T-helper 1 cell treated with Interleukin-12 subunit alpha and Interleukin-12 subunit beta and Interleukin-4 antibody, amounts not matched to agents 30 ng/mL and 1 ng/mL, for 36 hours (primary cell): ENCODE results near the gene ADA. TPM values are rescaled to one million over a fixed set of nuclear protein-coding genes. Genes with fewer than 3 reads are reported as not detected.

Experiments
- intact Hi-C: fragments of 100-400 bp; cut with micrococcal nuclease; formaldehyde crosslinking; loops from one replicate; pipeline ENCODE4 v1.15.1; 2024
- total RNA-seq: library from RNA; stranded (reverse); gene quantifications from 2 replicates; pipeline ENCODE4 v1.2.3, GENCODE V29; 2022

The ADA gene
- total RNA-seq, 1 donor from 2014 or later: 105 TPM

- intact Hi-C loops: loop anchor here (10.0 kb wide), 1 partner anchor 891 kb away; no protein-coding TSS in a partner anchor
Measured at GRCh38 chr20:44646023-44646640, 5.4 kb downstream of the ADA start.

- intact Hi-C loops: loop anchor here (1.0 to 10.0 kb wide), 5 partner anchors 8 to 890 kb away; partner anchors contain the start of genes OSER1 and SERINC3
Measured at GRCh38 chr20:44644667-44645131, 6.8 kb downstream of the ADA start.

DNA sequence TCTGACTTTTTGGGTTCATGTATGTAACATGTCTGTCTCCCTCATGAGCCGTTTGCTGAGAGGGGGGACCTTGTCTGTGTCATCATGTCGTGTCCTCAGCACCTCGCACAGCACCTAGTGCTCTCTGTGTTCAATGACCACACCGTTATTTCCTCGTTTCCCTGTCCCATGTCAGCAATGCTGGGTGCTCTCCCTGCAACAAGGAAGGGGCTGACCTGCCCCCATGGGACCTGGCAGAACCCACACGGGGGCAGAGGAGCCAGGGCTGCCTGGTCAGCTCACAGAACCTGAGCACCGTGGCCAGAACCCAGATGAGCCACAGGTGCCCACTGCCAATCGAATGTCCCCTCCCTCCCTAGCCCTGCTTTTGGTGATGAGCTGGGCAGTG, 7.3 kb downstream of the ADA start:
- intact Hi-C loops: loop anchor here (1.0 to 10.0 kb wide), 5 partner anchors 8 to 889 kb away; partner anchors contain the start of genes OSER1 and SERINC3

DNA sequence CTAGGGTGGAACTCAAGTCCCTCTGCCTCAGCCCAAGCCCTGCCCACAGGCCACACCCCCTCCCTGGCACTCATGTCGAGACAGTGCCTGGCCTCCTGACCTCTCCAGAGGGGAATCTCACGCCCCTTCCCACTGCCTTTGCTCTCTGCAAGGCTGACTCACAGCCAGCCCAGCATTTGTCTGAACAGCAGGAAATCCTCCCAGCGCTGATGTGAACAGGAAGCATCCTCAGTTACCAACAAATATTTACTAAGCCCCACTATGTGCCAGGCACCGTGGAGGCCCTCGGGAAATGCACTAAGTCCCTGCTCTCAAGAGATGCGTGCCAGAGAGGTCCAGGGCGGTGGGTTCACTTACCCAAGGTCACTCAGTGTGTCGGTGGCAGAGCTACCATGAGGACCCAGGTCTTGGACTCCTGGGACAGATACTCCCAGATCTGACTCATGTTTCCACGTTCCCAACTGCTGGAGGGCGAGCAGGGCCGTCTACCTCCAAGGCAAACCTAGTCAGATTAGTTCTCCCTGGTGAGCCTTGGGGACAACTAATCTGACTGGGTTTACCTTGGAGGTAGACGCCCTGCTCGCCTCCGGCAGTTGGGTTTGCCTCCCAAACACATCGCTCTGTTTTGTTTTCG, 7.8 kb downstream of the ADA start:
- intact Hi-C loops: loop anchor here (1.0 to 10.0 kb wide), 6 partner anchors 9 to 889 kb away; partner anchors contain the start of genes OSER1 and SERINC3

DNA sequence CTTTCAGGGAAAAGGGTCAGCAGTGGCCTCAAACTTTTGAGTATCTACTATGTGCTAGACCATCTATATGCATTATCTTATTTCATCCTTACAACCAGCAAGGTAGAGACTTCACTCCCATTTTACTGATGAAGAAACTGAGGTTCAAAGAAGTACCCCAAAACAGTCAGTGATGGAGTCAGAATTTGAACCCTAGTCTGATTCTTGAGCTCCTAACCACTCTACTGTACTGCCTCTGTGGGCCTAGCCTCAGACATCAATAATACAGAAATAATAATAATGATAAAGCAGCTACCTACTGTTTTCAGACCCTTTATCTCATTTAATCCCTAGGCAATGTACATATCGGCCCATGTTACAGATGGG, 8.4 kb downstream of the ADA start:
- intact Hi-C loops: loop anchor here (1.0 to 10.0 kb wide), 3 partner anchors 33 to 888 kb away; no protein-coding TSS in a partner anchor

DNA sequence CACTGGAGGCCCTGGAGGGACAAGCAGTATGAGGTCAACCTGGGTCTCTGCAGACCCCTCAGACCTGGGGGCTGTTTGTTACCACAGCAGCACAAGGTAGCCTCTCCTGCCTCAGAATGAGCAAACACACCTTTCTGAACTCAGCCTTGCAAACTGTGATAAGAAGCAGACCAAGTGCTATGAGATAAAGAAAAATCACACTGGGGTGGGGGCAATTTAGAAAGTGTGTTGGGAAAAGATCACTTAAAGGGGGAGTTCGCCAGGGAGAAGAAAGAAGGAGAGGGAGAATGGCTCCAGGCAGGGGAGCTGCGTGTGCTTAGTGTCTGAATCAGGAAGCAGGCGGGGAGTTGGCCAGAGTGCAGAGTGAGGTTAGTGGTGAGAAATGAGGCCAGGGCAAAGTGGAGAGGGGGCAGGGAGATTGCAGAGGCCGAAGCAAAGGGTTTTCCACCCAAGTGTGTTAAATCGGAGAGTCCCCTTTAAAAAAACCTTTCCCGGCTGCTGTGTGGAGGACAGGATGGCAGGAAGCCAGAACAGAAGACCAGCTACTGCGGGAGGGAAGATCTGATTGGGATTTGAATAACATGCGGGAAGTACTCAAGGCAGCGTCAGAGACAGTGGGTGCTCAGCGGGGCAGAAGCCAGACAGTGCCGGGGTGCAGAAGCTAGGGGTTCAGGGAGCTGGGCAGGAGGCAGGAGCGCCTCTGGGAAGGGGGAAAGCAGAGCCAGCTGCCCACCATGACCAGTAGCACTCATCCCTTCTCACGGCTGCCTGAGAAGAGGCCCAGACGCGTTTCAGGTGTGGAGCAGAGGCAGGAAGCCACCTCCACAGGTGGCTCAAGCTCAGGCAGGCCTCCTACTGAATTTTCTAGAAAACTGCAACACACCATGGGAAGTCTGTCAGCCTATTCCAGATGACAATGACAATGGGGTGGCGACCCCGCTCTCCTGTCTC, 9.0 kb downstream of the ADA start:
- intact Hi-C loops: loop anchor here (1.0 to 10.0 kb wide), 3 partner anchors 32 to 888 kb away; no protein-coding TSS in a partner anchor

- intact Hi-C loops: loop anchor here (5.0 to 10.0 kb wide), 2 partner anchors 336 to 887 kb away; no protein-coding TSS in a partner anchor
Measured at GRCh38 chr20:44641325-44641724, 10.2 kb downstream of the ADA start.

- intact Hi-C loops: loop anchor here (5.0 to 10.0 kb wide), 2 partner anchors 337 to 886 kb away; no protein-coding TSS in a partner anchor
Measured at GRCh38 chr20:44640522-44640921, 11.0 kb downstream of the ADA start.

DNA sequence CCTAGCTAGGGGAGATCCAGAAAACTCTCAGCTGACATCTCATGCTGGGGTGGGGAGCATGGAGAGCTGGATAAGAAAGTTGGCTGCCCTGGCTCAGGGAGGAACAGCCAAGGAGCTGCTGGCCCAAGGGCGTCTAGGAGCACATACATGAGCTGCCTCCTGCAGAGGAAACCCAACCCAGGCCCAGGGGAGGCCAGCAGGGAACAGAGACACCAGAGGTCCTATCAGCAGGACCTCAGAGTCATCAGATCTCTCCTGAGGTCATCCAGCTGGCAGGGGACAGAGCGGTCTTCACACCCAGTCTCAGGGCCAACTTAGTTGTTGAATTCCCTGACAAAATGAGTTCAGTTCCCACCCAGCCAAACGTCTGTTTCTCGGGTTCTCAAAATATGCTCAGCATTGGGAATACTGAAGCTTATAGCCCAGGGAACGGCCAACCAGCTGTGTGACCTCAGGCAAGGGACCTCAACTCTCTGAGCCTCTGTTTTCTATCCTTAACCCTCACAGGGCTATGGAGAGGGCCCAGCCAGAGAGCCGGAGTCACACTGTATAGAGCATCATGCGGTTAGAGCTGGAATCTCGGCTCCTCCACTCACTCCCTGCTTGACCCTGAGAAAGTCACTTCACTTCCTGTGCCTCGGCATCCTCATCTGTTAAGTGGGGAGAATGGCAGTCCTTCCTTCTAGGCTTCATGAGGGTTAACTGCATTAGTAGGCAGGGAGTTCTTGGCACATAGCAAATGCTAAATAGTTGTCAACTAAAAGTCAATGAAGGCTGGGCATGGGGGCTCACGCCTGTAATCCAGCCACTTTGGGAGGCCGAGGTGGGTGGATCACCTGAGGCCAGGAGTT, 13.8 kb downstream of the ADA start:
- intact Hi-C loops: no loop called here

GRCh38 chr20:44637042-44637441, 14.5 kb downstream of the ADA start:
- intact Hi-C loops: no loop called here

DNA sequence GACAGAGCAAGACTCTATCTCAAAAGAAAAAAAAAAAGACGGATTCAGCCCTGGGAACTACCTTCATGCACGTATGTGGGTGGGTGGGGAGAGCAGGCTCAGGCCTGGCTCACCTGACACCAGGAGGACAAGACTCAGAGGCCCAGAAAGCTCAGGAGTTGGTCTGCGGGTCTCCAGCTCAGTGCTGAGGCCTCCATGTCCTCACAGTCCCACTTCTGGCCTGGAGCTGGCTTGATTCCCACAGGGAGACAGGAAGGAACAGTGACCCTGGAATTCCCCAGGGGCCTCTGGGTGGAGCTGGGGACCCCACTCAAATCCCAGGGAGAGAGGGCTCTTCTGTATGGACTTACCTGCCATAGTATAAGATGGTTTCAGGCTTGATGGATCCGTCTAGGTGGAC, 15.6 kb downstream of the ADA start:
- intact Hi-C loops: no loop called here

DNA sequence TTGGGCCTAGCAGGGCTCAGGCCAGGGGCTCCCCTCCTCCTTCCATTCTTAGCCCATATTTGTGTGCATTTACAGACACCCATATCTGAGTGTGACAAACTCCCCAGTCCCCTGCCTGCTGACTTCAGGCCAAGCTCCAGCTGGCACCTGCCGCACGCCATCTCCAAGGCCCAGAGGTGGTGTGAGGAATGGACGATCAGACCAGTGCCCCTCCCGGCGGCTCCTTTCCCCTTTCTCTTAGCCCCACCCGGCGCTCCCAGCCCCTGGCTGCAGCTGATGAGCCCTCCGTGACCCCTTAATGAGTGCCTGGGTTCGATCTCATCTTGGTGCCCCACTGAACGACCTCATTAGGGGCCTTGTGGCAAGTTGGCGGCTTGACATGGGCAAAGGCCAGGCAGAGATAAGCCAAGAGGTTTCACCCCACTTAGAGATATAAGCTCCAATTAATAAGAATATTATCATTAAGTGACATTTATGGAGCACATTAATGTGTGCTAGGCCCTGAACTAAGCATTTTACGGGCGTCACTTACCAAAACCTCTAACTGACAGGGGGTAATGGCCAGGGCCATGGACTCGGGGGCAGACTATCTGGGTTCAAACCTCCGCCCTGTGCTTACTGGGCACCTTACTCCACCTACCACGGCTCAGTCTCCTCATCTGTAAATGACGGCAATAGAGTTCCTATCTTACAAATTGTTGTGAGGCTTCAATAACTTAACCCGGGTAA, 17.5 kb downstream of the ADA start:
- intact Hi-C loops: no loop called here

DNA sequence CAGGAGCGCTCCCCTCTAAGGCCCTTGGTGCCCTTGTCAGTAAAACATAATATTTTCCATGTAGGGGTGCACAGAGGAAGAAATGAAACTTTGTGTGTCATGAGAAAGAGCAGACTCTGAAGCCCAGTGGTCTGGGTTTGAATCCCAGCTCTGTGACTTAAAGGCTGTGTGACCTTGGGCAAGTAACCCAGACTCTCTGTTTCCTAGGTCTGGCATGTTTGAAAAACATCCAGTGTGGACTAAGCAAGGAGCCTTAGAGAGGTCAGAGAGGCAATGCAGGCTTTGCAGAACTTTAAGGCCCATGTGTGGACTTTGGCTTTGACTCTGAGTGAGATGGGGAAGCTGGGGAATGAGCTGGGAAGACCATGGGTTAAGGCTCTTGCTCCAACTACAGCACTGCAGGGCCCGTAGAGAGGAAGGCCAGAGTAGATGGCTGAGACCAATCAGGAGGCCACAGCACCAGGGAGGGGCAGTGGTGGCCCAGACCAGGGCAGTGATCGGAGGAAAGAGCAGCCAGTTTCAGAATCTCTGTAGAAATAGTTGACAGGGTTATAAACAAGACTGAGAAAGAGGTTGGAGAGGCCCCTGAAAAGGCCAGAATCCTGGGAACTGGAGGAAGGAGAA, 18.2 kb downstream of the ADA start:
- intact Hi-C loops: no loop called here

GRCh38 chr20:44632103-44632752, 19.3 kb downstream of the ADA start:
- intact Hi-C loops: no loop called here

- intact Hi-C loops: no loop called here
Measured at GRCh38 chr20:44630297-44630696, 21.2 kb downstream of the ADA start.

DNA sequence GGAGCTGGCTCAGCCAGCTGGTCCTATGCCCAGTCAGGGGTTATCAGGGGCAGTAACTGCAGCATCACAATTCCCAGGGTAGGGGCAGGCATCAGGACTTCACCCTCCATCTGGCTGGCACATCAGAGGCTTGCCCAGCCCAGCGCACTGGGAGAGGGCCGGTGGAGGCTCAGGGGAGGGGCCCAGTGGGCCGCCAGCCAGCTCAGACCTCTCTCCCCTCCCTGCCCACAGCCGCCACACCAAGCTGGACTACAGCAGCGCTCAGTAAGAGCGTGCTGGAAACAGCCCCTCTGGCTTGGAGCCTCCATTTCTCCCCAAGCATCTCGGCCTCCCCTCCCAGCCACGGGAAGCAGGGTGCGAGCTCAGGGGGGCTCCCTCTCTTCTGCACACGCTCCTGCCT, 22.0 kb downstream of the ADA start:
- intact Hi-C loops: no loop called here

GRCh38 chr20:44629017-44629385, 22.5 kb downstream of the ADA start:
- intact Hi-C loops: no loop called here

DNA sequence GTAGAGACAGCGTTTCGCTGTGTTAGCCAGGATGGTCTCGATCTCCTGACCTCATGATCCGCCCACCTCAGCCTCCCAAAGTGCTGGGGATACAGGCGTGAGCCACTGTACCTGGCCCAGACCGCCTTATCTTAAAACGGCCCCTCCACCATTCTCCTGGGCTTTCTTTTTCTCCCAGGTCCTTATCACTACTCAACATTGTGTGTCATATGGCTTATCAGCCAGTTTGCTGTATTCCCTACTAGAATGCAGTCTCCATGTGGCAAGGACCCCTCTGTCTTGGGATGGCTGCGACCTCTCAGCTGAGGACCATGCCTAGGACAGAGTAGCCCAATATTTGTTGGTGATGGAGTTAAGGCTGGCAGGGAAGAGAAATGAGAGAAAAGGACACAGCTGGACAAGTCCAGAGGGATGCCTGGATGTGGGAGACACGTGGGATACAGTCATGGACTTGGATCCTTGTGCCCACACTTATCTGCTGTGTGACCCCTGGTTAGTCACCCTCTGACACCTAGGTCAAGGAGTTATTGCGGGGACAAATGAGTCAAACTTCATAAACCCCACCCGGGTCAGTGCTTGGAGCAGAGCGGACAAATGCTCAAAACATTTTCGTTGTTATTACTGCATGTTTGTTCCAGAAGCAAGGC, 24.0 kb downstream of the ADA start:
- intact Hi-C loops: no loop called here
